Erythroblast (primary cell): ENCODE measurements around the gene SEPTIN3.

Experiments used
- GATA1 ChIP-seq: IDR thresholded peaks from 2 replicates; pipeline ENCODE4 v1.6.1; 2011; ENCODE audit warnings: low read depth, mild to moderate bottlenecking, control low read depth, low read length, moderate library complexity
- POLR2A ChIP-seq: IDR thresholded peaks from 2 replicates; pipeline ENCODE4 v1.6.1; 2011; ENCODE audit warnings: mild to moderate bottlenecking, low read length

- no peak for TF ChIP-seq POLR2A
- TF ChIP-seq GATA1 = no peak
Observed at GRCh38 chr22:41922328-41922727, 46.9 kb upstream of the SEPTIN3 start.
